Neural progenitor cell (in vitro differentiated cells): ENCODE results near the gene DTX1. TPM values are rescaled to one million over a fixed set of nuclear protein-coding genes. Genes with fewer than 3 reads are reported as not detected.

Experiments
- DNase-seq: peaks from one replicate; pipeline ENCODE4 v3.0.0-alpha.2; 2016; ENCODE audit warnings: low spot score
- H2AFZ ChIP-seq: fragments of 200-600 bp; sonication (generic); replicated peaks from 2 replicates; pipeline ENCODE4 v1.6.1; 2016; ENCODE audit warnings: antibody characterized with exemption
- H3F3A ChIP-seq: fragments of 200-600 bp; sonication (generic); 2 replicates; pipeline ENCODE4 v1.6.1; 2016; ENCODE audit warnings: antibody characterized with exemption, low read depth
- H3K27ac ChIP-seq: fragments of 200-600 bp; sonication (generic); 2 replicates; pipeline ENCODE4 v1.5.1; 2016; ENCODE audit warnings: mild to moderate bottlenecking
- H3K27me3 ChIP-seq: fragments of 200-600 bp; sonication (generic); 2 replicates; pipeline ENCODE4 v1.6.1; 2016; ENCODE audit warnings: mild to moderate bottlenecking, moderate library complexity
- H3K36me3 ChIP-seq: fragments of 200-600 bp; sonication (generic); 2 replicates; pipeline ENCODE4 v1.5.1; 2016
- H3K4me1 ChIP-seq: fragments of 200-600 bp; sonication (generic); 2 replicates; pipeline ENCODE4 v1.6.1; 2016; ENCODE audit warnings: mixed run types
- H3K4me2 ChIP-seq: fragments of 200-600 bp; sonication (generic); 2 replicates; pipeline ENCODE4 v1.6.1; 2016
- H3K4me3 ChIP-seq: fragments of 200-600 bp; sonication (generic); 2 replicates; pipeline ENCODE4 v1.5.1; 2016
- H3K79me2 ChIP-seq: fragments of 200-600 bp; sonication (generic); 2 replicates; pipeline ENCODE4 v1.6.1; 2016; ENCODE audit warnings: low read depth
- H3K9ac ChIP-seq: fragments of 200-600 bp; sonication (generic); 2 replicates; pipeline ENCODE4 v1.6.1; 2016
- H3K9me3 ChIP-seq: fragments of 200-600 bp; sonication (generic); 2 replicates; pipeline ENCODE4 v1.5.1; 2016; ENCODE audit warnings: low read depth
- H4K20me1 ChIP-seq: fragments of 200-600 bp; sonication (generic); 2 replicates; pipeline ENCODE4 v1.6.1; 2016; ENCODE audit warnings: low read depth
- H3K27ac Mint-ChIP-seq: 3 replicates; pipeline ENCODE4 v1.8.0; 2021; ENCODE audit warnings: mixed read lengths
- H3K27me3 Mint-ChIP-seq: 2 replicates; pipeline ENCODE4 v1.8.0; 2022; ENCODE audit warnings: low read depth, mild to moderate bottlenecking, inconsistent platforms, moderate library complexity, mixed read lengths; ENCODE audit not compliant: insufficient read depth
- H3K36me3 Mint-ChIP-seq: 3 replicates; pipeline ENCODE4 v1.8.0; 2021; ENCODE audit warnings: mixed read lengths
- H3K4me1 Mint-ChIP-seq: 3 replicates; pipeline ENCODE4 v1.8.0; 2021; ENCODE audit warnings: mixed read lengths
- H3K4me3 Mint-ChIP-seq: 3 replicates; pipeline ENCODE4 v1.8.0; 2021; ENCODE audit warnings: mild to moderate bottlenecking, moderate library complexity, mixed read lengths
- H3K9me3 Mint-ChIP-seq: 3 replicates; pipeline ENCODE4 v1.8.0; 2020; ENCODE audit warnings: mixed read lengths
- CTCF ChIP-seq: fragments of 200-600 bp; sonication (generic); IDR thresholded peaks from 2 replicates; pipeline ENCODE4 v1.5.1; 2017; ENCODE audit warnings: antibody characterized with exemption, mild to moderate bottlenecking
- EZH2 ChIP-seq: fragments of 200-600 bp; sonication (generic); IDR thresholded peaks from 2 replicates; pipeline ENCODE4 v1.6.1; 2017; ENCODE audit warnings: antibody characterized with exemption, mild to moderate bottlenecking, moderate library complexity
- EZH2phosphoT487 ChIP-seq: fragments of 200-600 bp; sonication (generic); IDR thresholded peaks from 2 replicates; pipeline ENCODE4 v1.6.1; 2017; ENCODE audit warnings: antibody characterized with exemption
- total RNA-seq: library from RNA; depleted of rRNA; stranded (reverse); fragments of >200 nt; gene quantifications from 2 replicates; pipeline ENCODE4 v1.2.3, GENCODE V29; 2015; ENCODE audit warnings: low replicate concordance

Gene DTX1
- total RNA-seq, 1 donor from 2014 or later: 0.49 TPM

- H3F3A ChIP-seq: no peaks in the 10 kb centered on the region
- H3K4me2 ChIP-seq: no peak overlapping the region
- no peak overlapping the region for H3K27ac ChIP-seq
- peaks cover 39% of the 10 kb centered on the region for H3K27me3 Mint-ChIP-seq
- no peaks in the 10 kb centered on the region for H3K36me3 ChIP-seq
- H4K20me1 ChIP-seq: no peaks in the 10 kb centered on the region
- H3K9me3 Mint-ChIP-seq: no peaks in the 10 kb centered on the region
- H3K27ac Mint-ChIP-seq: no peak overlapping the region
- H3K4me1 ChIP-seq: no peaks in the 10 kb centered on the region
- no peak for TF ChIP-seq EZH2
- no peak for TF ChIP-seq CTCF
- no peak for TF ChIP-seq EZH2phosphoT487
- no peak overlapping the region for H3K4me3 Mint-ChIP-seq
- H3K4me3 ChIP-seq: no peak overlapping the region
- H3K4me1 Mint-ChIP-seq: no peaks in the 10 kb centered on the region
- H3K36me3 Mint-ChIP-seq: no peaks in the 10 kb centered on the region
- H2AFZ ChIP-seq: no peak overlapping the region
- no peak overlapping the region for H3K9ac ChIP-seq
- H3K27me3 ChIP-seq: peaks cover 71% of the 10 kb centered on the region
- H3K9me3 ChIP-seq: no peaks in the 10 kb centered on the region
- no peak for DNase-seq
- H3K79me2 ChIP-seq: no peaks in the 10 kb centered on the region
Observed at GRCh38 chr12:113051759-113052158, 4.8 kb upstream of the DTX1 start.

- no peak overlapping the region for H3K27ac Mint-ChIP-seq
- peaks cover 39% of the 10 kb centered on the region for H3K27me3 Mint-ChIP-seq
- H3K27ac ChIP-seq: no peak overlapping the region
- H3K9me3 Mint-ChIP-seq: no peaks in the 10 kb centered on the region
- H2AFZ ChIP-seq: no peak overlapping the region
- no peak overlapping the region for H3K4me3 ChIP-seq
- H3F3A ChIP-seq: peaks cover 4% of the 10 kb centered on the region
- peaks cover 1% of the 10 kb centered on the region for H3K4me1 ChIP-seq
- H3K4me1 Mint-ChIP-seq: no peaks in the 10 kb centered on the region
- peaks cover 74% of the 10 kb centered on the region for H3K27me3 ChIP-seq
- H3K9ac ChIP-seq: no peak overlapping the region
- TF ChIP-seq EZH2phosphoT487 (no peak), EZH2 (no peak), CTCF (no peak)
- H3K4me3 Mint-ChIP-seq: no peak overlapping the region
- H3K36me3 ChIP-seq: no peaks in the 10 kb centered on the region
- H3K9me3 ChIP-seq: no peaks in the 10 kb centered on the region
- DNase-seq: no peak
- no peaks in the 10 kb centered on the region for H3K36me3 Mint-ChIP-seq
- no peaks in the 10 kb centered on the region for H3K79me2 ChIP-seq
- H3K4me2 ChIP-seq: no peak overlapping the region
- H4K20me1 ChIP-seq: no peaks in the 10 kb centered on the region
Observed at GRCh38 chr12:113052326-113052725, 4.2 kb upstream of the DTX1 start.

- H3K9me3 Mint-ChIP-seq: no peaks in the 10 kb centered on the region
- no peaks in the 10 kb centered on the region for H3K4me1 Mint-ChIP-seq
- H3K9me3 ChIP-seq: no peaks in the 10 kb centered on the region
- H3K4me1 ChIP-seq: peaks cover 6% of the 10 kb centered on the region
- peaks cover 10% of the 10 kb centered on the region for H3F3A ChIP-seq
- peak overlapping the region; percentile 32 for H3K27ac Mint-ChIP-seq
- H3K27ac ChIP-seq: no peak overlapping the region
- no peaks in the 10 kb centered on the region for H4K20me1 ChIP-seq
- no peak for DNase-seq
- peak overlapping the region; percentile 79 for H3K4me3 Mint-ChIP-seq
- peaks cover 31% of the 10 kb centered on the region for H3K27me3 Mint-ChIP-seq
- H3K9ac ChIP-seq: no peak overlapping the region
- no peak overlapping the region for H3K4me3 ChIP-seq
- no peak for TF ChIP-seq EZH2
- no peak for TF ChIP-seq CTCF
- TF ChIP-seq EZH2phosphoT487: no peak
- no peaks in the 10 kb centered on the region for H3K36me3 ChIP-seq
- H3K36me3 Mint-ChIP-seq: no peaks in the 10 kb centered on the region
- no peak overlapping the region for H2AFZ ChIP-seq
- peaks cover 88% of the 10 kb centered on the region for H3K27me3 ChIP-seq
- H3K79me2 ChIP-seq: no peaks in the 10 kb centered on the region
- no peak overlapping the region for H3K4me2 ChIP-seq
Observed at GRCh38 chr12:113054948-113055486, 1.5 kb upstream of the DTX1 start.
